T-helper 1 cell (primary cell): ENCODE data around the gene ST6GAL1.

ENCODE experiments used
- DNase-seq, 5 donors: peaks; one replicate each; pipeline ENCODE4 v3.0.0-alpha.2; 2012 to 2020

ST6GAL1 gene

DNA sequence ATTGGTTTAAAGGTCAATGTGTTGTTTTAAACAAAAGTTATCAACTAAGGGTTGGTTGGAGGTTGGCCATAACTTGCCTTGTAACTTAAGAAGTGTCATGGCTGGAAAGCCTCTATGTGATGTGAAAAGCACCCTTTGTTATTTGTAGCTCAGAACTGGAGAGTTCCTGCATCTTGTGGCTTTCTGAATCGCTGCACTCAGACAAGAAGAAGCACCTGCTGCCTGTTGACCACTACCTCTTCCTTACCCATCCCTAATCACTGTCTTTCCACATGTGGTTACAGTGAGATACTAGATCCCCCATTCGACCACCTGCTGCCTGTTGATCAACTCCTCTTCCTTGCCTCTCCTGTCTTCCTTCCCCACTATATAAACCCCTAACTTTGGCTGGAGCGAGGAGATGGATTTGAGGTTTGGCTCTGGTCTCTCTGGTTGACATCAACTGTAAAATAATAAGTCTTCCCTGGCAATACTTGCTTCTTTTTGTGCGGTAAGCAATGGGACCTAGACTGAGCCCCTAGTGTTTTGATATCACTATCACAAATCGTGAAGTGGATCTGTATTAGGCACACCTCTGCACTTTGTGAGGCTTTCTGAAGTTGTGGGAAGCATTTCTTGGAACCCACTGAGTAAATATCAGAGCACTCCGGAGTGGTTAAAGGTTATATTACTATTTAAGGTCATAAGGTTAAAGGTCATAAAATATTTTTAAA is 195.1 kb downstream of the ST6GAL1 start:
- no peak for DNase-seq
